GM18502 (cell line): ENCODE data around the gene LARP1B.
"Not testable (repeated sequence)": the region's sequence is repeated elsewhere in the genome, so short reads cannot be mapped to it uniquely, and the experiment has no call there.

Experiments
- ATAC-seq: cut with Tn5 transposase; IDR thresholded peaks from one replicate; pipeline ENCODE4 v1.9.1; 2021; ENCODE audit warnings: mild to moderate bottlenecking; ENCODE audit not compliant: unreplicated experiment, poor library complexity

Gene LARP1B

DNA sequence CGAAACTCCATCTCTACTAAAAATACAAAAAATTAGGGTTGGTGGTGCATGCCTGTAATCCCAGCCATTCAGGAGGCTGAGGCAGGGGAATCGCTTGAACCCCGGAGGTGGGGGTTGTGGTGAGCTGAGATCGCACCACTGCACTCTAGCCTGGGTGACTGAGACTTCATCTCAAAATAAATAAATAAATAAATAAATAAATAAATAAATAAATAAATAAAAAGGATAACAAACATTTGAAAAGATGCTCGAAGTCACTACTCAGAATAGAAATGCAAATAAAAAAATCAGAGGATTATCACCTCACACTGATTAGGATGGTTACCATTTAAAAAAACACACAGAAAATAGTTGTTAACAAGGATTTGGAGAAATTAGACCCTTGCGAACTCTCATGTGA is 73.8 kb downstream of the LARP1B start:
- ATAC-seq = no peak

DNA sequence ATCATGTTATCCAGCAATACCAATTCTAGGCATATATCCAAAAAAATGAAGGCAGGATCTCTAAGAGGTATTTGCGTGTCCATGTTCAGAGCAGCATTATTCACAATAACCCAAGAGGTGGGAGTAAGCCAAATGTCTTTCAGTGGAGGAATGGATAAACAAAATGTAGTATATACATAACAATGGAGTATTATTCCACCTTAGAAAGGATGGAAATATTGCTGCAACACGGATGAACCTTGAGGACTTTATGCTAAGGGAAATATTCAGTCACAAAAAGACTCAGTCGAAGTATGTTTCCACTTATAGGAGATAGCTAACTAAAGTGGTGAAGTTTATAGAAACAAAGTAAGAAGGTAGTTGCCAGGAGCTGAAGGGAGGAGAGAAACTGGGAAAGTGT is 74.3 kb downstream of the LARP1B start:
- no peak for ATAC-seq

DNA sequence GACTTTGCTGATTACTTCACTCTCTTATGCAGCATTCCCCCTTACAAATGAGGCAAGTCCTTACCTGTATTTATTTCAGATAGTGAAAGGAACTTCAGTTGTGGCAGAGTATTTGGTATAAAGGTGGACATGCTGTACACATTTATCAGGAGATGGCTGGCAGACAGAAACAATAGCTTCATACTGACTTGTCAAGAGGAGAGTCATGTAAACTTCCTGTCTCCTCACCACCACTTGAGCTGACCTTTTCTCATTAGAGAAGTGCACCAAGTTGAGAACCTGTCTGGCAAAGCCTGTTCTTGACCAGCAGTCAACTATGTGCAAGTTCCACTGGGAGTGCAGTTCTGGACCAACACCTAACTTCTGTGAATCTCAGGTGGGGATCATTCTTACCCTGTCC is 80.8 kb downstream of the LARP1B start:
- ATAC-seq = no peak

- no peak for ATAC-seq
Observed at GRCh38 chr4:128145727-128146126, 84.6 kb downstream of the LARP1B start.

DNA sequence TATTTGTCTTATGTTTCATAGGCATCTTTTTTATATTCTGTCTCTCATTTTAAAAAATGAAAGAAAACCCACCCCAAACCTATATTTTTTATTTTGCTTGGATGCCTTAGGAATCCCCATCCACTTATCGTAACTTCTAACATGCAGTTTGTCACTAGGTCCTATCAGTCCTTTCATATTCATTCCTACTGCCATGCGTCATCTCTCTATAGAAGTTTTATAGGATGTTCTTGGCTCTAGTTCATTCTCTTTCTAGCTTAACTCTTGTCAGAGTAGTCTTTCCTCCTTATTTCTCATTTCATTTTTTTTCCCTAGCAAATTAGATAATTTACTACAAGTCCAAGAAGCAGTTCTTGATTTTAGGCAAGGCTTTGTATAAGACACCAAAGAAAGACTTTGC is 92.7 kb downstream of the LARP1B start:
- no peak for ATAC-seq

DNA sequence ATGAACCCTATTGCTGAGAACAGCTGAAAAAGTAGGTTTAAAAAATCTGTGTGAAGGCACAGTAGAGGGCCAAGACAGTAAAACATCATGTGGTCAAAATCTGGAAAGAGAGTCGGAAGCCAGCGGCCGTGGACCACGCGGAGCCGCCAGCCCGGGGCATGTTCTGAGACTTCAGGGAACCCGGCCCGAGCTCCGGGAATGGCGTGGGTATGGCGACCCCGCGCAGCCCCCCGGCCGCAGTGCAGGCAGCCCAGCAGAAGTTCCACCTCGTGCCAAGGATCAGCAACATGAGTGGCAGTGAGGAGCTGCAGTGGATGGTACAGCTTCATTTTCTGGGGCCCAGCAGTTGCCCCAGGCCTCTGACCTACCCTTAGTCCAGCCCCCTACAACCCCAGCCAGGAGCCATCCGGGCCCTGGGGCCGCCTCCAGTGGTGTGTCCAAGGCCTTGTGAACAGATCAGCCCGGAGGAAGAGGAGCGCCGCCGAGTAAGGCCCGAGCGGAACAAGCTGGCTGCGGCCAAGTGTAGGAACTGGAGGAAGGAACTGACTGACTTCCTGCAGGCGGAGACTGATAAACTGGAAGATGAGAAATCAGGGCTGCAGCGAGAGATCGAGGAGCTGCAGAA is 94.2 kb downstream of the LARP1B start:
- ATAC-seq = no peak

DNA sequence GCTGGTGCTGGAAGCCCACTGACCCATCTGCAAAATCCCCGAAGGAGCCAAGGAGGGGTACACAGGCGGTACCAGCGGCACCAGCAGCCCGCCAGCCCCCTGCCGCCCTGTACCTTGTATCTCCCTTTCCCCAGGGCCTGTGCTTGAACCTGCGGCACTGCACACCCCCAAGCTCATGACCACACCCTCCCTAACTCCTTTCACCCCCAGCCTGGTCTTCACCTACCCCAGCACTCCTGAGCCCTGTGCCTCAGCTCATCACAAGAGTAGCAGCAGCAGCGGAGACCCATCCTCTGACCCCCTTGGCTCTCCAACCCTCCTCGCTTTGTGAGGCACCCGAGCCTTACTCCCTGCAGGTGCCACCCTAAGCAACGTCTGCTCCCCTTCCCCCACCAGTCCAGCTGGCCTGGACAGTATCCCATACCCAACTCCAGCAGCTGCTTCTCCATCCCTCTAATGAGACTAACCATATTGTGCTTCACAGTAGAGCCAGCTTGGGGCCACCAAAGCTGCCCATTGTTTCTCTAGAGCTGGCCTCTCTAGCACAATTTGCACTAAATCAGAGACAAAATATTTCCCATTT is 94.9 kb downstream of the LARP1B start:
- no peak for ATAC-seq

GRCh38 chr4:128156472-128156871 is 95.4 kb downstream of the LARP1B start:
- not testable (repeated sequence) for ATAC-seq

DNA sequence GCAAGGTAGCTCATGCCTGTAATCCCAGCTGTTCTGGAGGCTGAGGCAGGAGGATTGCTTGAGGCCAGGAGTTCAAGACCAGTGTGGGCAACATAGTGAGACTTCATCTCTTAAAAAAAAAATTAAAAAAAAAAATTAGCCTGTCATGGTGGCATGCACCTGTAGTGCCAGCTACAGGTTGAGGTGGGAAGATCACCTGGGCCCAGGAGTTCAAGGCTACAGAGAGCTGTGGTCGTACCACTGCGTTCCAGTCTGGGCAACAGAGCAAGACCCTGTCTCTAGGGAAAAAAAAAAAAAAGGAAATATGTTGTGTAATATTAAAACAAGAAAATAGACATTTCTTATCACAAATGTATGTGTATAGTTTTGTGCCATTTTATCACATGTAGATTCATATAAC is 97.8 kb downstream of the LARP1B start:
- ATAC-seq = no peak

- ATAC-seq = no peak
Observed at GRCh38 chr4:128159967-128160366, 98.9 kb downstream of the LARP1B start.

DNA sequence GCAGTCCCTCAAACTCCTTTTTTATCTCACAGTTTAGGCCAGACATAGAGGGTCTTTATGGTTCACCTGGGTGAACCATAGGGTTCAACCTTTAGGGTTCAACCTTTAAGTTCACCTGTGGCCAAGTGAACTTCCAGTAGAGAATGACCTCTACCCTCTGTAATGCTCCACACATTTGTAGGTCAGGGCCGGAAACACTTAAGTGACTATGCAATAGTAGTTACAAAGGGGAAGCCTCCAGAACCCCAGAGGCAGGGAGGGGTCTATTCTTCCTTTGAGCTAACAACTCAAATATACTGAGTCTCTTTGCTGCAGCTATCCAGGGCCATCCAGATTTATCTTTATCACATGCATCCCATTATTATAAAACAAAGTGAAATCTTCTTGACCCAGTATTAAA is 100.0 kb downstream of the LARP1B start:
- ATAC-seq = no peak

GRCh38 chr4:128162434-128162833 is 101.3 kb downstream of the LARP1B start:
- no peak for ATAC-seq

DNA sequence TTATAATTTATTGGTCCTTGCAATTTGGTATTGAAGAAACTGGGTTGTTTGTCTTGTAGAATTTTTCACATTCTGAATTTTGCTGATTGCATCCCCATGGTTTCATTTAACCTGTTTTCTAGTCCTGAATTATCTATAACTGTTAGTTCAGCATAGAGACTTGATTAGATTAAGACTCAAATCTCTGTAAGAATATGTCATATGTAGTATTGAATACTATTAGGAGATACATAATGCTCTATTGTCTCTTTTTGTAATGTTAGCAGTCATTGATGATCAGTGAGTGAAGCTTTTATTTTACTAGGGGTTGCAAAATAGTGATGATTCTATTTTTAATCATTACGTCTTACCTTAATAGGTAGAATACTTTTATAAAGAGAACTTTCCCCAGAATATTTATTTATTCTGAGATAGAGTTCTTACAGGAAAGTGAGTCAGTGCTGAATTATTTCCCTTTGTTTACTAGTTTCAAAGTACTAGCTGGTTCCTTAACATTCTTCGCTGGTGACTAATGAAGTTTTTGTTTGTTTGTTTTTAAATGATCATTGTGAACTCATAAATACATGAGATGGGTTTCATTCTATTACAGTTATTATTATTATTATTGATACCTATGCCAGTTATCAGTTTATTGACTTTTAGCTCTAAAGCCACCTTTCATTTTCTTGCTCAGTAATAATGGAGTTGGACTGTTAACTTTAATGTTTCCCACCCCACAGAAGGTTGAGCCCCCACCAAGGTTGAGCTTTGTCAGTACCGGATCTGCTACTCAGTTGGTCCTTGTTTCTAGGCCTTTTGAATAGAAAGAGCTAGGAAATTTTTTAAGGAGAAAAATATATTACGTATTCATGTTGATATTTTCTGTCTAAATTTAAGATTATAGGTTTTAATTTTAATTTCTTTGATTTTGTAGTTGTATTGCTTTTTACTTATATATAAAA is 102.3 kb downstream of the LARP1B start:
- no peak for ATAC-seq

DNA sequence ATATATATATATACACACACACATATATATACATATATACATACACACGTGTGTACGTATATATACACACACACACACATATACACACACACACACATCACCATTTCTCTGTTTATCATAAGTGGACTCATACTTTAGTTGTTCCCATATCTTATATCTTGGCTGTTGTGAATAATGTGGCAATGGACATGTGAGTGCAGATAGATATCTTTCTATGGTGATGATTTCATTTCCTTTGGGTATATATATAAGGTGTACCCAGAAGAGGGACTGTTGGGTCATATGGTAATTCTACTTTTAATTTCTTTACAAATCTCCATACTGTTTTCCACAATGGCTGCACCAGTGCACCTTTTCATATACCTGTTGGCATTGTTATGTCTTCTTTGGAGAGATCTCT is 105.9 kb downstream of the LARP1B start:
- no peak for ATAC-seq

DNA sequence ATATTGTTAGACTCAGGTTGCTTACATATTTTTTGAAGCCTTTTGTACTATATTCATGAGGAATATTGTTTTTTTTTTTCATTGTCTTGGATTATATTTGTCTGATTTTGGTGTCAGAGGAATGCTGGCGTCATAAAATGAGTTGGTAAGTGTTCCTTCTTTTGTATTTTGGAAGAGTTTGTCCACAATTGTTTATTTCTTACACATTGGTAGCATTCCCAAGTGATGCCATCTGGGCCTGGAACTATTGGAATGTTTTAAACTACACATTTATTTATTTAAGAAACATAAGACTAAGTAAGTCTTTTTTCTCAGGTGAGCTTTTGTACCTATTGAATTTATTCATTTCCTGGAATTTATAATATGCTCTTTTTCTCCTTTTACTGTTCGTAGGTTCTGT is 107.6 kb downstream of the LARP1B start:
- no peak for ATAC-seq

- no peak for ATAC-seq
Observed at GRCh38 chr4:128169245-128169644, 108.1 kb downstream of the LARP1B start.

DNA sequence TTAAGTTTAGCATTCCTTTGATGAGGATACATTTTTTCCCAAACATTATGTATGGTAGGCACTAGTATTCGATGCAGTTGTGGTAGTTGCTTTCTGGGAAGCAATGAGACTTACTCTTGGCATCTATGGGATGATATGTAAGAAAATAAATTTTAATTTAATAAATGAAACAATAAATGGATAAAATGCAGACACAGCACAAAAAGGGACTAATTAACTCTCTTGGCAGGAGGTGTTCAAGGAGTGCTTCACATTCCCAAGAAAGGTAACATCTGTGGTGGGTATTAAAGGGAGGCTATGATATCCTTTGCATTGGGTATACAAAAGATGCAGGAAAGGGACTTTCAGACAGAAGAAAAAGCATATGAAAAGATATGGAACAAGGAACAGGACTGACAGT is 115.5 kb downstream of the LARP1B start:
- ATAC-seq = no peak

DNA sequence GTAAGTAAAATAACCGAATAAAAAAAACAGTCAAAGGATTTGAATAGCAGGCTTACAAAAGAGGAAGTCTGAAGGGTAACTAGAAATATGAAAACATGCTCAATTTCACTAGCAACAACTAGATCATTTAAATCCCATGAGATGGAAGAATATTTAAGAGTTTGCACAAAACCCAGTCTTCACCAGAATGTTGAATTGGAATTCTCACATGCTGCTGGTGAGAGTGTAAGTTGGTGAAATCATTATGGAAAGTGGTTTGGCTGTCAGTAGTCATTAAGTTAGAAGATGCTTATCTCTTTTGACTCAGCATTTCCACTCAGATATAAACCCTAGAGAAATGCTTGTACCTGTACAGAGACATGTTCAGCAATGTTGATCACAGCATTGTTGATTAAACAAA is 116.4 kb downstream of the LARP1B start:
- peak; percentile 76 for ATAC-seq

GRCh38 chr4:128186623-128187022 is 125.5 kb downstream of the LARP1B start:
- no peak for ATAC-seq

GRCh38 chr4:128191115-128191781 is 130.1 kb downstream of the LARP1B start:
- peak; percentile 99 for ATAC-seq
